WERI-Rb-1 (cell line): ENCODE measurements around the gene TYW1.
A peak's percentile ranks its signal among the peaks of the same experiment; 100 is the strongest.
"Not testable (repeated sequence)": the region's sequence is repeated elsewhere in the genome, so short reads cannot be mapped to it uniquely, and the experiment has no call there.

Experiments used
- DNase-seq: peaks from one replicate; pipeline ENCODE4 v3.0.0-alpha.2; 2020
- H3K27ac ChIP-seq: fragments of 250-450 bp; sonication (Bioruptor Pico); 2 replicates; pipeline ENCODE4 v1.5.1; 2020; ENCODE audit warnings: mild to moderate bottlenecking, moderate library complexity
- H3K27me3 ChIP-seq: fragments of 250-450 bp; sonication (Bioruptor Pico); 2 replicates; pipeline ENCODE4 v1.5.1; 2021; ENCODE audit warnings: mild to moderate bottlenecking, low read depth, moderate library complexity; ENCODE audit not compliant: insufficient read depth, severe bottlenecking
- H3K36me3 ChIP-seq: fragments of 250-450 bp; sonication (Bioruptor Pico); 2 replicates; pipeline ENCODE4 v1.5.1; 2020; ENCODE audit warnings: mild to moderate bottlenecking, moderate library complexity
- H3K4me3 ChIP-seq: 2 replicates; pipeline ENCODE4 v1.5.1; 2011; ENCODE audit warnings: low read depth, mild to moderate bottlenecking, control low read depth, low read length
- H3K9me3 ChIP-seq: fragments of 250-450 bp; sonication (Bioruptor Pico); 2 replicates; pipeline ENCODE4 v1.5.1; 2021; ENCODE audit warnings: mild to moderate bottlenecking, moderate library complexity; ENCODE audit not compliant: severe bottlenecking

Gene TYW1

DNA sequence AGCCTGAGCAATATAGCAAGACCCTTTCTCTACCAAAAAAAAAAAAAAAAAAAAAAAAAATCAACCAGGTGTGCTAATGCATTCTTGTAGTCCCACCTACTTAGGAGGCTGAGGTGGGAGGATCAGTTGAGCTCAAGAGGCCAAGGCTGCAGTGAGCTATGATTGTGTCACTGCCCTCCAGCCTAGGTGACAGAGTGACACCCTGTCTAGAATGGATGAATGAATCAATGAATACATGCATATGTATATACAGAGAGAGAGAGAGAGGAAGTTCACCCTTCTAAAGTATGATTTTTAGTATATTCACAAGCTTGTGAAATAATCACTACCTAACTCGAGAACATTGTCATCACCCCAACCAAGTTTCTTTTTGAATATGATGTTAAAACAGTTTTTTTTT lies 138.3 kb downstream of the TYW1 start:
- not testable (repeated sequence) for H3K27ac ChIP-seq, H3K4me3 ChIP-seq, H3K9me3 ChIP-seq, H3K36me3 ChIP-seq, DNase-seq, H3K27me3 ChIP-seq

DNA sequence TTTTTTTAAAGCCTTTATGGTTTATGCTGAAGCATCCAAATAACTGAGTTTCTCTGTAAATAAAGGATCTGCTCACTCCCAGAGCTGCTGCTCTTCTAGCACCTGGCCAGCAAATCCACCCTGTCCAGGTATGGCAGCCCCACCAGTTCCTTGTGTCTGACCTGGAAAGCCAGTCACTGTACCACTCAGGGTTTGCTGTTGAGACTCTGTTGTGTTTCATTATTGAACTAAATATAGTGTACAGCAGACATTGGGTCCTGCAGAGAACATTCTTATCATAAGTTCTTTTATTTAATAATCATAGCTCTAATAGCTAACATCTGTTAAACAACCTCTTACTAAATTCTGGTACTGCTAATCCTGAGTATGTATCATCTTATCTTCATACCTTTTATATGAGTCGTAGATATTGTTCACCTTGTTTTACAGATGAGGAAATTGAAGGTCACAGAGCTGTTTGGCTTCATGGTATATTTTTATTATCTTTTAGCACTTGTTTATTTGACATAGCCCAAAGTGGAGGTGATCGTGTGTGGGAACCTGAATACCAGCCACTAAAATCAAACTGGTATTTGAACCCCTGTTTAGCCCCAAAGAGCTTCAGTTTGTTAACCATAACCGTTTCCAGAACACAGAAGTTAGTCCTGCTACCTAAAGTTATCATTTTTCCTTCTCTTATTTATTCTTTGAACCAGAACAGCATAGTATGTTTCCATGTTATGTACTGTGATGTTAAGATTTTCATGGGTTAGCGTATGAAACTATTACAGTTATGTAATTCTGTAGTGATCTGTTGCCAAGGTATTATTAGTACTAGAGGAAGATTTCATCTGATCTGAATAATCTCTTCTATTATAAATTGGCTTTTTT lies 139.2 kb downstream of the TYW1 start:
- not testable (repeated sequence) for H3K36me3 ChIP-seq, H3K27me3 ChIP-seq, DNase-seq, H3K27ac ChIP-seq, H3K4me3 ChIP-seq, H3K9me3 ChIP-seq

DNA sequence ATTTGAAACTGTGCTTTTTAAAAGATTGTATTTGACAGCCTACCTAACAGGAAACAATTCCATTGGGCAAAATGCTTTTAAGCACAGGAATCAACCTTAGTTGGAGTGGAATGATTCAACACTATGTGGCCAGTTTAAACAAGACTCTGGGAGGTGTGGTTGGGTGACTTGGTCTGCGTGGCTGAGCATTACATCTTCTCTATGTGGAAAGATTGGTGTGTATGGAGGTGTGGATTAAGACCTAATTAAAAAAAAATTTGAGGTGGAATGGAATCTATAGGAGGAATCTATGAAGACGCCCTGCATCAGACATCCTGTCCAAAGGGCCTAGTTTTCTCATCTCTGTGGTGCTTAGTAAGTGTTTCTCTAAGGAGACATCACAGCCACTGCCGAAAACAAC lies 140.9 kb downstream of the TYW1 start:
- H3K36me3 ChIP-seq, H3K27ac ChIP-seq: not testable (repeated sequence)

DNA sequence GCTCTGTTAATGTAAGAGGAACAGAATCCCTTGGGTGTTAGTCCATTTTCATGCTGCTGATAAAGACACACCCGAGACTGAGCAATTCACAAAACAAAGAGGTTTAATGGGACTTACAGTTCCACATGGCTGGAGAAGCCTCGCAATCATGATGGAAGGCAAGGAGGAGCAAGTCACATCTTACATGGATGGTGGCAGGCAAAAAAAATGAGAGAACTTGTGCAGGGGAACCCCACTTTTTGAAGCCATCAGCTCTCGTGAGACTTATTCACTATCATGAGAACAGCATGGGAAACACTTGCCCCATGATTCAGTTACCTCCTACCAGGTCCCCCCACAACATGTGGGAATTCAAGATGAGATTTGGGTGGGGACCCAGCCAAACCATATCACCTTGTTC lies 143.2 kb downstream of the TYW1 start:
- H3K36me3 ChIP-seq, H3K4me3 ChIP-seq, H3K27ac ChIP-seq, DNase-seq, H3K27me3 ChIP-seq, H3K9me3 ChIP-seq: not testable (repeated sequence)

More for the DNA sequence above, 140.9 kb downstream of the TYW1 start:
- not testable (repeated sequence) for H3K4me3 ChIP-seq, DNase-seq, H3K9me3 ChIP-seq, H3K27me3 ChIP-seq

DNA sequence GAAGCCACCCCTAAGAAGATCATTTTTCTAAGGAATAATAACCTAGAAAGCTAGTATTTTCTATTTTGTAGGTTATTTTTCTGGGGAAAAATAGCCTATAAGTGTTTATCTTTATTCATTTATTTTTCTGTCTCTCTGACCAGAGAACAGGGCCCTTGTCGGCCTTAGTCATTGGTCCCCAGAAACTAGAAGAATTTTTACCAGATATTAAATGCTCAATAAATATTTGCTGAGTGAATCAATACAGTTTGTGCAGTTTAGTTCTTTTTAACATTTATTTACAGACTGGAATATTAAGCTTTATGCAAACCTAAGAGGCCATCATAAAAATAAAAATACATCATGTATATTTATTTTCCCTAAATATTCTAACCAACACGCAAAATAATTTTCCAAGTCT lies 144.4 kb downstream of the TYW1 start:
- DNase-seq, H3K9me3 ChIP-seq, H3K27ac ChIP-seq: not testable (repeated sequence)

DNA sequence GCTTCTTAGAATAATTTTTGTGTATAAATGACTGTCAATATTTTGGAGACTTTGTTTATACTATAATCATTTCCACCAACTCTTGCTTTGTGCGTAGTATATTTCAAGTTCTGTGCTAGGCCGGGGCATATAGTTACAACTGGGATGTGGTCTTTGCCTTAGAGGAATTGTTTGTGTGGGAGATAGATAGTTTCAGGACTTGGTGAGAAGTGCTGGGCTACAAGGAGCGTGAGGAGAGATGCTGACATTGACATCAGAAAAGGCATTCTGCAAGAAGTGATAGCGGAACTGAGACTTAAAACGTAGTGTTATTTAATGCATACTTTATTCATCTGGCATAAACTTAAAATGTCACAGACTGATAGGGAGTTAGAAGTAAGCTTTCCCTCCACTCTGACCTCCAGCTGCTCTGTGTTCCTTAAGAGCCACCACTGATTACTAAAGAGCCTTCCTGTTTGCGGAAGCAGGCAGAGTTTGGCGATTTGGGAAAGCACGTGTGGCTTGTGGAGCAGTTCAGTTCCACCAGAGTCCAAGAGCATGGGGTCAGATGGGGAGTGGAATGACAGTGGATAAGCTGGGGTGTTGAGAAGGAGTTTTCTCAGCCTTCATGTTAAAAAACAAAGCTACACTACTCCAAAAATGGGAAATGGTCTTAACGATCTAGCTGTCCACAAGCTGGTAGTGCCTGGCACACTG lies 146.6 kb downstream of the TYW1 start:
- not testable (repeated sequence) for H3K27me3 ChIP-seq, DNase-seq, H3K36me3 ChIP-seq, H3K9me3 ChIP-seq, H3K27ac ChIP-seq, H3K4me3 ChIP-seq

More for the DNA sequence above, 144.4 kb downstream of the TYW1 start:
- H3K36me3 ChIP-seq, H3K4me3 ChIP-seq, H3K27me3 ChIP-seq: not testable (repeated sequence)

DNA sequence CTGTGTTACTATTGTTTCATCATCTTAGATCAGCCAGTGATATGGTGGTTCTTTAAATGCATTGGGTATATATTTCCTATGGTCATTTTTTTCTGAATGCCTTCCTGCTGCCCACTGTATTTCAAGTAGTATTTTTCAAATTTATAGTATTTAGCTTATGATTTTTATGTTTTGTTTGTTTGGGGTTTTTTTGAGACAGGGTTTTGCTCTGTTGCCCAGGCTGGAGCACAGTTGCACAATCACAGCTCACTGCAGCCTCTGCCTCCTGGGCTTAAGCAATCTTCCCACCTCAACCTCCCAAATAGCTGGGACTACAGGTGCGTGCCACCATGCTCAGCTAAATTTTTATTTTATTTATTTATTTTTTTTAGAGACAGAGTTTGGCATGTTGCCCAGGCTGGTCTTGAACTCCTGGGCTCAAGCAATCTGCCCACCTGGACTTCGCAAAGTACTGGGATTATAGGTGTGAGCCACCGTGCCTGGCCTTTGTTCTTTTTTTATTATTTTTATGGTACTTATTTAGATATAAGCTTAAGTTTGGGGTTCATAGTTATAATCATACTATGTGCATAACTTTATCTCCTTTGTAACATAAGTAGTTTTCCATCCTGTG lies 149.1 kb downstream of the TYW1 start:
- not testable (repeated sequence) for H3K9me3 ChIP-seq, DNase-seq, H3K27me3 ChIP-seq, H3K27ac ChIP-seq, H3K4me3 ChIP-seq, H3K36me3 ChIP-seq

DNA sequence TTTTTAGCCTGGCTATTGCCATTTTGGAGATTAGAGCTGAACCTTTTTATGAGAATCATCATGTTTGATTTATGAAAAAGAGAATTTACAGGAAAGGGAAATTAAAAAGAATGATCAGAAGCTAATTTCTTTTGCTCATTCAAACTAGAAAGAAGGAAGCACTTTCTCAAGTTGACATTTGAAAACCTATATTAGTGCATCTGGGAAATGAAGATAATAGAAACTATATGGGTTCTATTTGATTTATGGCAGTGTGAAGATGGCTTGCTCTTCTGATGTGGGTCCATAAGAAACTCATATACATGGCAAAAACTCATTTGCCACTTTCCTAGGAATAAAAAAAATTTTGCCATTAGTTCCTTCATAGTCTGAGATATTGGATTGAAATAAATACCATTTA lies 152.5 kb downstream of the TYW1 start:
- DNase-seq, H3K4me3 ChIP-seq, H3K36me3 ChIP-seq, H3K27me3 ChIP-seq, H3K27ac ChIP-seq, H3K9me3 ChIP-seq: not testable (repeated sequence)

DNA sequence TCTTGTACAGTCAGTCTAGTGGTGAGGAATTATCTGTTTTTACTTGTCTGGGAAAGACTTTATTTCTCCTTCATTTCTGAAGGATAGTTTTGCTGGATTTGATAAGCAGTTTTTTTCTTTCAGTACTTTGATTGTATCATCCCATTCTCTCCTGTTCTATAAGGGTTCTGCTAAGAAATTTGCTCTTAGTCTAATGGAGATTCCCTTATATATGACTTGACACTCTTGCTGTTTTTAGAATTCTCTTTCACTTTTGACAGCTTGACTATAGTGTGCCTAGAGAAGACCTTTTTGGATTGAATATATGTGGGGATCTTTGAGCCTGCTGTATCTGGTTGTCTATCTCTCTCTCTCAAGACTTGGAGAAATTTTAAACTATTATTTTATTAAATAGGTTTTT lies 157.7 kb downstream of the TYW1 start:
- H3K9me3 ChIP-seq, H3K36me3 ChIP-seq: not testable (repeated sequence)

DNA sequence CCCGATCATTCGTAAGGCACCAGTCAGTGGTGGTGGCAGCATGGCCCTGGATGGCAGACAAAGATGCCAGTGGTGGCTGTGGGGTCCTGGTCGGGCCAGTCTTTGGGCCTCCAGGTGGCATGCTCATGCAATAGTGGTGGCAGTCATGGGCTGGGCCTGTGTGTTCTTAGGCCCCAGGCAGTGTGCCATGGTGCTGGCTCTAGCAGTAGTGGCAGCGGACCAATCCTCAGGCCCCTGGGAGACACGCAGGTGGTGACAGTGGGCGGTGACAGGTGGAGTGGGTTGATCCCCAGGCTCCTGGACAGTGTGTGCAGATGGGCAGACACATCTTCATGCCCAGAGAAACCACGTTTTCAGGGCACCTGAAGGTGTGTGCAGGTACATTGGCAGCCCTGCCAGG lies 159.4 kb downstream of the TYW1 start:
- H3K36me3 ChIP-seq, H3K27me3 ChIP-seq, H3K4me3 ChIP-seq, H3K27ac ChIP-seq, H3K9me3 ChIP-seq, DNase-seq: not testable (repeated sequence)

More for the DNA sequence above, 157.7 kb downstream of the TYW1 start:
- not testable (repeated sequence) for H3K27ac ChIP-seq, H3K27me3 ChIP-seq, H3K4me3 ChIP-seq, DNase-seq

DNA sequence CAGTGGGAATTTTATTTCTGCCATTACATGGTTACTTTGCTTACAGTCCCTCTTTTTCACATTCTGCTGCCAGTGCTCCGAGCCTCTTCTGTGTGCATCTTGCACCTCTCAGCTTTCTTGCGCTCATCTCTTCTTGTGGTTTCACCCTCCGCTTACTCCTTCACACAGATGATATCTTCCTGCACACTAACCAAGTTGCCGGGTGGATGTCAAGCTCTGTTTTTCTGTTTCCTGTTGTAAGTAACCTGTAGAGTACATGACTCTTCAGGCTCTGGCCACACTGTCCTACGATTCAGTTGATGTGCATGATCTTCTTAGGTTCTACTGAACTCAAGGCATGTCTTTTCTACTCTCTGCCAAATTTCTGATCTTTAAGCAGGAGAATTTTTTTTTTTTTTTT lies 166.7 kb downstream of the TYW1 start:
- H3K27me3 ChIP-seq, H3K36me3 ChIP-seq, DNase-seq, H3K9me3 ChIP-seq, H3K27ac ChIP-seq, H3K4me3 ChIP-seq: not testable (repeated sequence)

DNA sequence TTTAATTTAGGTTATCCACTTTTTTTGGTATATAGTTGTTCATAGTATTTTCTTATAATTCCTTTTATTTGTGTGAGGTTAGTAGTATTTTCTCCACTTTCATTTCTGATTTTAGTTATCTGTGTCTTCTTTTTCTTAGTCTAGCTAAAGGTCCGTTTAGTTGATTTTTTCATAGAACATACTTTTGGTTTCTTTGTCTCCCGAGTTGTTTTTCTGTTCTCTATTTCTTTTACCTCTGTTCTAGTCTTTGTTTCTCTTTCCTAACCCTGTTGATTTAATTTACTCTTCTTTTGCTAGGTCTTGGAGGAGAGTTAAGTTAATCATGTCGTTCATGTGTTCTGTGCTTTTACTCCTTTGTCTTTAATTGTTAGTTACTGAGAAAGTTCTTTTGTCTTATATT lies 174.5 kb downstream of the TYW1 start:
- H3K27me3 ChIP-seq, H3K4me3 ChIP-seq, H3K9me3 ChIP-seq, H3K27ac ChIP-seq, H3K36me3 ChIP-seq, DNase-seq: not testable (repeated sequence)

DNA sequence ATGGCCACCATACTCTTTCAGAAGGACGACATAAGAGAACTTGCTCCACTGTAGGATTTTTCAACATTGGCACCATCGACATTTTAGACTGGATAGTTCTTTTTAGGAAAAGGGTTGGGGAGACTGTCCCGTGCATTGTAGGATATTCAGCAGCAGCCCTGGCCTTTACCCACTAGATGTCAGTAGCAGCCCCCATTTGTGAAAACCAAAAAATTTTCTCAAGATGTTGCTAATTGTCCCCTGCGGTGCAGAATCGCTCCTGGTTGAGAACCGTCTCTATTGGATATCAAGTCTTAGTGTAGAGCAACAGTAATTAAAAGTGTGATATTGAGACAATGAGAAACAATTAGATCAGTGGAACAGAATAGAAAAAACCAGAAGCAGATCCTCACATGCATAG lies 180.1 kb downstream of the TYW1 start:
- H3K27ac ChIP-seq, H3K36me3 ChIP-seq, H3K27me3 ChIP-seq, H3K9me3 ChIP-seq, H3K4me3 ChIP-seq, DNase-seq: not testable (repeated sequence)

DNA sequence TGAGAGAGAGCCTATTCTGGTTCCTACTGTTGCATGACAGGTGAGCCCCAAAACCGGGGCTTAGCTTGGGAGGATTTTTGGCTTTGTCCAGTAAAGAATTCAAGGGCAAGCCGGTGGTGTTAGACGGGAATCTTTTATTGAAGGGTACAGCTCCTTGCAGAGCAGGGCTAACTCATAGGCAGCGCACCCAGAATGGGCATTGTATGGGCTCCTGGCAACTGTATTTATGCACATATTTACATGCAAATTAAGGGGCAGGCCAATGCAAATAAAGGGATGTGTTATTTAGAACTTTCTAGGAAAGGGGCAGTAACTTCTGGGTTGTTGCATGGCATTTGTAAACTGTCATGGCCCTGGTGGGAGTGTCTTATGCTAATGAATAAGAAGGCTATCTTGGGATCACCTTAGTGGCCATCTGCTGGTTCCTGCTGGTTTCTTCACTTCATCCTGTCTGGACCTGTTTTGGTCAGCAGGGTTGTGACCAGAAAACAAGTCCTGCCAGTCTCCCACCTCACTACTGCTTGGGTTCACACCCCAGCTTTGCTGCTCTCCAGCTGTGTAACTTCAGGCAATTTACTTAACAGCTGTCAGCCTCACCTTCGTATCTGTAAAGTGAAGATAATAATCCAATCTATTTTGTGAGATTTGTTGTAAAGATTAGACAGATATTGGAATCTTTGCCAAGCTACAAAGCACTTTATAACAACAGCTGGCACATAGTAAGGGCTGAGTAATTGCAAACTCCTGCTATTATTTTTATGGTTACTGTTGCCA lies 182.5 kb downstream of the TYW1 start:
- H3K27me3 ChIP-seq, H3K36me3 ChIP-seq, H3K27ac ChIP-seq, H3K9me3 ChIP-seq, H3K4me3 ChIP-seq: not testable (repeated sequence)
- DNase-seq: peak; percentile 53
